ENCODE measurements around the gene AP1B1.

DNA sequence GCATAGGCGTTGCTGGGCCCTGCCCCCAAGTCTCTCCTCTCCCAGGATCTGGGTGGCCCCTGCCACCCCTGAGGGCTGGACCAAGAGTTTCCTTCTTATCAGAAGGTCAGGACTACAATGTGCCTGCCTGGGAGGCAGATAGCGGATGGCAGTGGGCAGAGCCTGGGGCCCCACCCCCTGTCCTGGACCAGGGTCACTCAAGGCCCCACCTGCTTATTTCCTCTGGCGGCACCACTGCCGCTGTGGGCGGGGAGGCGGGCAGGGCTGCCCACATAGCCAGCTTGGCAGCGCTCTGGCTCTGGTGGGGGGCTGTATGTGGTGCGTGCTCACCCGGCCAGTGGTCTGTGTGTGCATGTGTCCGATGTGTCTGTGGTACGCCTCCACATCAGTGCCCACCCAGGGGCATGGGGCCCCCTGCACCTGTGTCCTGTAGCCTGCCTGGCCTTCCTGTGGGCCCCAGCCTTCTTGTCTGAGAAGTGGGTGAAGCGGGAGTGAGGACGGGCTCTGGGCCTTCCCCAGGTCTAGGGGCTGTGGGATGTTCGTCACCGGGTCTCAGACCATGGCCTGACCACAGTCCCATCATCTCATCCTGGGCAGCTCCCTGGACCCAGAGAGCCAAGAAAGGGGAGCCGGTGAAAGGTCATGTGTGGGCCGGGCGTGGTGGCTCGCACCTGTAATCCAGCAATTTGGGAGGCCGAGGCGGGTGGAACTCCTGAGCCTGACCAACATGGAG, 78.9 kb downstream of the AP1B1 start:
- TF ChIP-seq ZNF274 (IDR thresholded peaks at IDR 0.05; ENCODE audit: low read depth, low read length) (no peak), SUZ12 (IDR thresholded peaks at IDR 0.05; ENCODE audit: extremely low read depth, insufficient read depth, insufficient read length) (no peak), YY1 (IDR thresholded peaks at IDR 0.05; ENCODE audit: insufficient read depth, insufficient read length) (no peak)

Measured in NT2/D1 (cell line).